HTERT RPE-1 (cell line): ENCODE measurements around the gene INO80E.

ENCODE experiments used
- in situ Hi-C: fragments of 300-500 bp; cut with MboI; formaldehyde crosslinking; loops from 4 replicates; pipeline ENCODE4 v1.14.3; 2020; ENCODE audit warnings: low sequenced_read_pairs

The INO80E gene

DNA sequence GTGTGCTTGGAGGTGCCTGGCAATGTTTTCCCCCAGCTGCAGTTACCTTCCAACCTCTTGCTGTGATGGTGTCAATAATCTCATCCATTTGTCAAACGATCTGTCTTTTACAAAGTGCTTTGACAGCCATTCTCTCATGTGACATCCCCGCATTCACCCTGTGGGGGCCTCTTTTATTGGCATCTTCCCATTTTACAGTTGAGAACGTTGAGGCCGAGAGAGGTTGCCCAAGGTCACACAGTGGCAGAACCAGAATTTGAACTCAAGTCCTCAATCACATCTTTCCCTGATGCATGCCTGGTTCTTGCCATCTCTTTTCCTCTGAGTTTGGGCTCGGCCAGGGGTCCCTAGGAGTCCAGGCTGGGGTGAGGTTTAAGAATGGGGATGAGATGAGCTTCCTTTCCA lies 20.9 kb upstream of the INO80E start:
- in situ Hi-C loops: no loop called here

DNA sequence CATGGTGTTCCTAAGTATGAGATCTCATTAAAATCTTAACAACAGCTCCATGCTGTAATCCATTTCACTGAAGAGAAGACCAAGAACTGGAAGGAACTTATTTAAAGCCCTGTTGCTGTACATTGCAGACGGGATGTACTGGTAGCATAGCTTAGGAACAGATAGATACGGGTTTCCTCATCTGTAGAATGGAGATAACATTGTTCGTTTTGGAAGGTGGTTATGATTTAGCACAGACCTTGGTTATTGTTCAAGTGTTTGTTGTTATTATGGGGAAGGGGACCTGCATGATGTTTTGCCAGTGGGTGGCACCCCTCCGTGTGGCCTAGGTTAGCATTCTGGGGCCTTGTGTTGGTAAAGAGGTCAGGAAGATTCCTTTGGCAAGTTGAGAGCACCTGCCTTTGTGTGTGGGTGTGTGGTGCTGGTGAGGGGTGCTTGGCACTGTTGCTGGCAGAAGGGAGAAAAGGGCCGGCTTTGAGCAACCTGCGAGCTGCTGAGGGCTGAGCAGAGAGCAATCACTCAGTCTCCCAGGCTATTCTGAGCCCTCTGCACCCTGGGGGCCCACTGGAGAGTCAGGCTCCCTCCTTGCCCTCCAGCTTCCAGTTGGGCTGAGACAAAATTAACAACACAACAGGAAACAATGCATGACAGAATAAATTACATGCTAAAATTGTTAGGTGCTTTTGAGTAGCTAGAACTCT lies 20.1 kb upstream of the INO80E start:
- in situ Hi-C loops: no loop called here

DNA sequence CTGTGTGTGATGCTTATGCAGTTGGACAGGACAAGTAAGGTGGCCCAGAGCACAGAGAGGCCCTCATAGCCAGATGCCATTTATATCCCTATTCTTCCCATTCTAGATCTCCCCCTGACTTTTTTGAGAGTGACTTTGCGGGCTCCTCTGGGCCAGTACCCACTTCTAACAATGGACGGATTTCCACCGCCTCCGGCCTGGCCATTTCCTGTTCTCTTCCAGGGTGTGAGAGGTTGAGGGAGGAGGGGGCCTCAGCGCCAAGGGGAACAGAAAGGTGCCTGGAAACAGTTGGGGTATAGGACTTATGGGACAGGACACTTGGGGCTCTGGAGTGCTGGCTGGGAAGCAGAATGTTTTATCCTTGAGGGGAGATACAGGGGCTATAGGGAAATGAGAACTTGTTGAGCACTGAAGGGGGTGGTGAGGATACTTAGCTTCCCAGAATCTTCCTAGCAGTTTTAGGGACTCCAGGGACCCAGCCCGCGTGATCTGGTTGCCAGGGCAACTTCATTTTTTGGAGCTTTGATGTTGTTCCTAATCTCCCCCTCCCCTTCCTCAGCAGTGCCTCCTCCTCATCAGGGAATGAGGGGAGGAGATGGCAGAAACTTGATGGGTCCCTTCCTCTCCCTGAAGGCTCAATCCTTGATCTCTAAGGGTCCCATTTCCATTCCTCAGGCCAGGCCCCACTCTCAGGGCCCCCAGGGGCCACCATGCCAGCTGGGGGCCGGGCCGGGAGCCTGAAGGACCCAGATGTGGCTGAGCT lies 18.8 kb upstream of the INO80E start:
- in situ Hi-C loops: no loop called here

DNA sequence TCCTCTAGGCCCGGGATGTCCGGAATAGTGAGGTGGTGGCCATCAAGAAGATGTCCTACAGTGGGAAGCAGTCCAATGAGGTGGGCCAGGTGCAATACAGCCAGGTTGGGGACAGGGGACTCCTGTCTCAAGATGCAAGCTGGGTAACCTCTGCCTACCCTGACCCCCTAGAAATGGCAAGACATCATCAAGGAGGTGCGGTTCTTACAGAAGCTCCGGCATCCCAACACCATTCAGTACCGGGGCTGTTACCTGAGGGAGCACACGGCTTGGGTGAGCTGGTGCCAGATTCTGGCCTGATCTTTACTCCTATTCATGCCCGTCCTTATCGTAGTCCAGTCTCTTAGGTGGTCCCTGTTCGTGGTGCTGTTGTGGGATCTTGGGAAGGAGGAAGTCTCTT lies 18.0 kb upstream of the INO80E start:
- in situ Hi-C loops: no loop called here

DNA sequence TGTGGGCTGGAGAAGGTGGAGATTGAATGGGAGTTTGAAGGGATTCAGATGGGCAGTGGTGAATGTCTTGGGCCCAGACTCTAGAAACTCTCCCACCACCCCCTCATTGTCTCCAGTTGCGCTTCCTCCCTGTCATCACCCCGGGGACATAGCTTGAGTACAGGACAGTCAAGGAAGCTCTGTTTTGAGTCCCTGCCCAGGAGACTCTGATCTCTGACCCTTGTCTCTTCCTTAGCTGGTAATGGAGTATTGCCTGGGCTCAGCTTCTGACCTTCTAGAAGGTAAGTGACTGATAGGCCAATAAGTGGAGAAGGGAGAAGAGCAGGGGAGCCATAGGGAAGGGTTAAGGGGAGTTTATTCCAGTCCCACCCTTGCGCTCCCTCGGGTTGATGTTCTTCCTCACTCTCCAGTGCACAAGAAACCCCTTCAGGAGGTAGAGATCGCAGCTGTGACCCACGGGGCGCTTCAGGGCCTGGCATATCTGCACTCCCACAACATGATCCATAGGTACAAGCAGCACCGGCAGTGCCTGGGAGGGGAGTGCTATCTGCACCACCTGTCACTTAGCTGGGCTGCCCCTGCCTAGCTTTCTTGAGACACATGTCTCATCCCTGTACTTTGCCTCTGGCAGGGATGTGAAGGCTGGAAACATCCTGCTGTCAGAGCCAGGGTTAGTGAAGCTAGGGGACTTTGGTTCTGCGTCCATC lies 17.3 kb upstream of the INO80E start:
- in situ Hi-C loops: no loop called here

DNA sequence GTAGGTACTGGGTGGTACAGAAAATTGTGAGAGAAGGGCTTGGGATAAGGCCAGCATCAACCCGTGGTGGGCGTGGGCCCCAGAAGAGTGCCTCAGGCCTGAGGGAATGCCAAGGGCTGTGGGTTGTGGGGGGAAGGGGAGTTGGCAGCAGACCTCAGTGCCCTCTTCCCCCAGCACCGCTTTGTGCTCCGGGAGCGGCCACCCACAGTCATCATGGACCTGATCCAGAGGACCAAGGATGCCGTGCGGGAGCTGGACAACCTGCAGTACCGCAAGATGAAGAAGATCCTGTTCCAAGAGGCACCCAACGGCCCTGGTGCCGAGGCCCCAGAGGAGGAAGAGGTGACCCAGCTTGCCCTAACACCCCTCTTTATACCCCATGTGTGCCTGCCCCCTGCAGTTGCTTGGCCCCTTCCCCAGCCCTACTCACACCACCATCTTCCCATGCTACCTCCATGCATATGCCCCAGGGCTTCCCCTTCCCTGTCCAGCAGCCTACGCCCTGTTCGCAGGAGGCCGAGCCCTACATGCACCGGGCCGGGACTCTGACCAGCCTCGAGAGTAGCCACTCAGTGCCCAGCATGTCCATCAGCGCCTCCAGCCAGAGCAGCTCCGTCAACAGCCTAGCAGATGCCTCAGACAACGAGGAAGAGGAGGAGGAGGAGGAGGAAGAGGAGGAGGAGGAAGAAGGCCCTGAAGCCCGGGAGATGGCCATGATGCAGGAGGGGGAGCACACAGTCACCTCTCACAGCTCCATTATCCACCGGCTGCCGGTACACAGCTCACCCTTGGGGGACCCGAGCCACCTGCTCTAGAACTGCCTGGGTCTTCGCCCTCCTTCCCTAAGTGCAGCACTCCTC lies 13.3 kb upstream of the INO80E start:
- in situ Hi-C loops: no loop called here

DNA sequence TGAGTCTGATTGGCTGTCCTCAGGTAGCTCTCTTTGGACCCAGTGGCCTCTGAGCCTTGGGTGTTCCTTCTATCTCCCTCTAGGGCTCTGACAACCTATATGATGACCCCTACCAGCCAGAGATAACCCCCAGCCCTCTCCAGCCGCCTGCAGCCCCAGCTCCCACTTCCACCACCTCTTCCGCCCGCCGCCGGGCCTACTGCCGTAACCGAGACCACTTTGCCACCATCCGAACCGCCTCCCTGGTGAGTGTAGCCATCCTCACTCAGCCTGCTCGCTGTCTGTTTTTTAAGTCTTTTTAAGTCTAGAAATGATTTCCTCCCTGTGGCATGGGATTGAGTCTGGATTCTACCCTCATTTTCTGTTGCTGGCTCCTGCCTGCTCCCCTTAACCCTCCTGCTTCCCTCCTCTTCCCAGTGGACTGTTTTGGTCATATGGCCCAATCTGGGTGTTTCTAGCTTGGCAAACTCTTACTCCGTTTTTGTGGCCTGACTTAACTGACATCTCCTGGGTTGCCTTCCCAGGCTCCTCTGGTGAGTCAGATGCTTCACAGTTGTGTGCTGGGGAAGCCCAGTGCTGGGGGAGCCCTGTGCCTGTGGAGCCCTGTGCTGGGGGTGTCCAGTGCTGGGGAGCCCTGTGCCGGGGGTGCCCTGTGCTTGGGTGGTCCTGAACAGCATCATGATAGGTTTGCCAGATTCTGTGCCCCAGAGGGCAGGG lies 12.5 kb upstream of the INO80E start:
- in situ Hi-C loops: no loop called here

DNA sequence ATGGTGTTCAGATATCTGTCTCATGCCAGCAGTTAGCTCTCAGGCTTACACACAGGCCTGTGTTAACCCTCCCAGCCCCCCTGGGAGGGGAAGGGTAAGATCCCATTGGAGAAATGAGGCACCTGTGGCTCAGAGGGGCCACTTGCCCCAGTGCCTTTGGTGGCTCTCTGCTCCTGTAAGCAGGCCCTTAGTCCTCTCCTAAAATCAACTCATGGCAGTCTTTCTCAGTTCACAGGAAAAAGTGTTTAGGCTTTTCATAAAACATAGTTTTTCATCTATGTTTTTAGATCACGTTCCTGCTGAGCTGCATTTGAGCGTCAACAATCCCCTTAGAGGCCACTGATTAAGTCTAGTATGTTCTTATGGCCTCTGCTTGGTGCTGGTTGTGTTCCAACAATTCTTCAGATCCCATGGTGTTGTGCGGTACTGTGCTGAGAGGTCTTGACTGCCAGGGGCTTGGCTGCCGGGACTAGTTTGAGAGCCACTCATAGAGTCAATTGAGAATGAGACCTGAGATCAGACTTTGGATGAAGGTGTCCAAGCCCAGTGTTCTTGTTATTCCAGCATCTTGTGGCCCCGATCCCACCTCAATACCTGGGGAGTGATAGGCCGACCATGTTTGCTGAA lies 11.8 kb upstream of the INO80E start:
- in situ Hi-C loops: no loop called here

DNA sequence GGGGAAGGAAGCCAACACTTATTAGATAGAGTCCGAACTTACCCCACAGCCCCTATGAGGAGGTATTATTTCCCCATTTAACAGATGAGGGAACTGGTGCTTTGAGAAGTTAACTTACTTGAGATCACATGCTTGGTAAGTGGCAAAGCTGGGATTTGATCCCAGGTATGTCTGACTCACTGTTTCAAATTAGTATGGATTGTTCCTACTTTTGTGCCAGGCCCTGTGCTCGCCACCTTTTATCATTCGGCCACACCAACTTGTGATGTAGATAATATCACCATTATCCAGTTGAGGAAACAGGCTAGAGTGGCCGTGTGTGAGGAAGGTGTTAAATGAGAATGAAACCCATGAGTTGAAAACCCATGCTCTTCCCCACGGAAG lies 11.3 kb upstream of the INO80E start:
- in situ Hi-C loops: no loop called here

DNA sequence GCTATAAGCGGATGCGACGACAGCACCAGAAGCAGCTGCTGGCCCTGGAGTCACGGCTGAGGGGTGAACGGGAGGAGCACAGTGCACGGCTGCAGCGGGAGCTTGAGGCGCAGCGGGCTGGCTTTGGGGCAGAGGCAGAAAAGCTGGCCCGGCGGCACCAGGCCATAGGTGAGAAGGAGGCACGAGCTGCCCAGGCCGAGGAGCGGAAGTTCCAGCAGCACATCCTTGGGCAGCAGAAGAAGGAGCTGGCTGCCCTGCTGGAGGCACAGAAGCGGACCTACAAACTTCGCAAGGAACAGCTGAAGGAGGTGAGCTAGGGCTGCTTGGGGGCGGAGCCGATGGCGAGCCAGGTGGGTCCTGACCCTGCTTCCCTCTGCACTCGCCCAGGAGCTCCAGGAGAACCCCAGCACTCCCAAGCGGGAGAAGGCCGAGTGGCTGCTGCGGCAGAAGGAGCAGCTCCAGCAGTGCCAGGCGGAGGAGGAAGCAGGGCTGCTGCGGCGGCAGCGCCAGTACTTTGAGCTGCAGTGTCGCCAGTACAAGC lies 10.7 kb upstream of the INO80E start:
- in situ Hi-C loops: no loop called here

DNA sequence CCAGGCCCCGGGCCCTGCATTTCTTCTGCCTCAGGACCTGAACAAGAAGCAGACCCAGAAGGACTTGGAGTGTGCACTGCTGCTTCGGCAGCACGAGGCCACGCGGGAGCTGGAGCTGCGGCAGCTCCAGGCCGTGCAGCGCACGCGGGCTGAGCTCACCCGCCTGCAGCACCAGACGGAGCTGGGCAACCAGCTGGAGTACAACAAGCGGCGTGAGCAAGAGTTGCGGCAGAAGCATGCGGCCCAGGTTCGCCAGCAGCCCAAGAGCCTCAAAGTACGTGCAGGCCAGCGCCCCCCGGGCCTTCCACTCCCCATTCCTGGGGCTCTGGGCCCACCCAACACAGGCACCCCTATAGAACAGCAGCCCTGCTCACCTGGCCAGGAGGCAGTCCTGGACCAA lies 9.8 kb upstream of the INO80E start:
- in situ Hi-C loops: no loop called here

DNA sequence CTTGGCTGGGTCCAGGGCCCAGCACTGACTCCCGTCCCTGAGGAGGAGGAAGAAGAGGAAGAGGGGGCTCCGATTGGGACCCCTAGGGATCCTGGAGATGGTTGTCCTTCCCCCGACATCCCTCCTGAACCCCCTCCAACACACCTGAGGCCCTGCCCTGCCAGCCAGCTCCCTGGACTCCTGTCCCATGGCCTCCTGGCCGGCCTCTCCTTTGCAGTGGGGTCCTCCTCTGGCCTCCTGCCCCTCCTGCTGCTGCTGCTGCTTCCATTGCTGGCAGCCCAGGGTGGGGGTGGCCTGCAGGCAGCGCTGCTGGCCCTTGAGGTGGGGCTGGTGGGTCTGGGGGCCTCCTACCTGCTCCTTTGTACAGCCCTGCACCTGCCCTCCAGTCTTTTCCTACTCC lies 9.1 kb upstream of the INO80E start:
- in situ Hi-C loops: no loop called here

DNA sequence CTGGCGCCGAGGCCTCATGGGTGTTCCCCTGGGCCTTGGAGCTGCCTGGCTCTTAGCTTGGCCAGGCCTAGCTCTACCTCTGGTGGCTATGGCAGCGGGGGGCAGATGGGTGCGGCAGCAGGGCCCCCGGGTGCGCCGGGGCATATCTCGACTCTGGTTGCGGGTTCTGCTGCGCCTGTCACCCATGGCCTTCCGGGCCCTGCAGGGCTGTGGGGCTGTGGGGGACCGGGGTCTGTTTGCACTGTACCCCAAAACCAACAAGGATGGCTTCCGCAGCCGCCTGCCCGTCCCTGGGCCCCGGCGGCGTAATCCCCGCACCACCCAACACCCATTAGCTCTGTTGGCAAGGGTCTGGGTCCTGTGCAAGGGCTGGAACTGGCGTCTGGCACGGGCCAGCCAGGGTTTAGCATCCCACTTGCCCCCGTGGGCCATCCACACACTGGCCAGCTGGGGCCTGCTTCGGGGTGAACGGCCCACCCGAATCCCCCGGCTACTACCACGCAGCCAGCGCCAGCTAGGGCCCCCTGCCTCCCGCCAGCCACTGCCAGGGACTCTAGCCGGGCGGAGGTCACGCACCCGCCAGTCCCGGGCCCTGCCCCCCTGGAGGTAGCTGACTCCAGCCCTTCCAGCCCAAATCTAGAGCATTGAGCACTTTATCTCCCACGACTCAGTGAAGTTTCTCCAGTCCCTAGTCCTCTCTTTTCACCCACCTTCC lies 8.5 kb upstream of the INO80E start:
- in situ Hi-C loops: no loop called here

DNA sequence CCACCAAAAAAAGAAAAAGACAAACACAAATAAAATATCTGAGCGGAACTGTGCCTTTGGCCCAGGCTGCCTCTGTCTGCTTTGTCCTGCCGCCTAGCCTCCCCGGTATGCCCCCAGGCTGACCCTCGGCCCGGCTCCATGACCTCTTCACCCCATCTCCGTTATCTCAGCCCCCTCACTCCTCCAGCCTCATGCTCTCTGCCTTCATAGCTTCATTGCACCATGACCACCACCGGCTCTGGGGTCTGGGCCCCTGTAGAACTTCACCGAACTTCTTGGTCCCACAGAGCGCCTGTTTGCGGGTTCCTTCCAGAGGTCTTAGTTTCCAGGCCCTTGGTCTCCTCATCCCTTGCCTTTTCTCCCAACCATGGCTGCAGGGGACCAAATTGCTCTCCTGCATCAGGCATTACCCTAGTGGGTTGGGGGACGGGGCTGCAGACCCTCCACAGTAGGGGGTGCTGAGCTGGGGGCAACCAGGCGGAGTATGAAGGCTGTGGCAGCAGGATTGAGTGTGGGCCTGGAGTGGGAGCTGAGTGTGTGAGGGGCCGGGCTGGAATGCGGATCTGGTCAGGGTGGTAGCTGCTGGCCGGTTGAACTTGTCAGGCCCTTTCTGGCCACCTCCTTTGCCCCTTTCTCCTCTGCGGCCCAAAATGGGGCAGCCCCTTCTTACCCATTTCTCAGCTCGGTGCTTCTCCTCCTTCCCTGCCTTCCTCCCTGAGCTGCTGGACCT lies 7.5 kb upstream of the INO80E start:
- in situ Hi-C loops: no loop called here

DNA sequence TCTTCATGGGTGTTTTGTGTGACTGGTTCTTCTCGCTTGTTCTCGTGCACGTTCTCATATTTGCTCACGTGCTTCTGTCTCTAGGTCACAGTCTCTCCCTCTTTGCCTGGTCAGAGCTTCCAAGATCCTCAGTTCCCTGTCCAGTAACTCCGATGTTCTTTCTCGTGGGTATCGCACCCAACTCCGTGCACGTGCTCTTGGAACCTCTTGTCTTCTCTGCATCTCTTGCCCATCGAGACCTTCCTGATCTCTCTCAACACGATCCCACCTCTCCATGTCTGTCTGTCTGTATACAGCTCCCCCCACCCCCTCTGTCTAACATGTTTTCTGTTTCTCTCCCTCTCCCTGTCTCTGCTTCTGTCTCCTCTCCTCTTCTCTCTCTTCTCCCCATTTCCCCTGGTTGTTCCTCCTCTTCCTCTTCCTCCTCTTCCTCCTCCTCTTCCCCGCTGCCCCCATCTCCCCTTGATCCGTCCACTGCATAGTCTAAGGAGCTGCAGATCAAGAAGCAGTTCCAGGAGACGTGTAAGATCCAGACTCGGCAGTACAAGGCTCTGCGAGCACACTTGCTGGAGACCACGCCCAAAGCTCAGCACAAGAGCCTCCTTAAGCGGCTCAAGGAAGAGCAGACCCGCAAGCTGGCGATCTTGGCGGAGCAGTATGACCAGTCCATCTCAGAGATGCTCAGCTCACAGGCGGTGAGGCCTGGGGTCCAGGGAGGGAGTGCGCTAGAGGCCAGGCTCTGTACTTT lies 6.8 kb upstream of the INO80E start:
- in situ Hi-C loops: no loop called here

DNA sequence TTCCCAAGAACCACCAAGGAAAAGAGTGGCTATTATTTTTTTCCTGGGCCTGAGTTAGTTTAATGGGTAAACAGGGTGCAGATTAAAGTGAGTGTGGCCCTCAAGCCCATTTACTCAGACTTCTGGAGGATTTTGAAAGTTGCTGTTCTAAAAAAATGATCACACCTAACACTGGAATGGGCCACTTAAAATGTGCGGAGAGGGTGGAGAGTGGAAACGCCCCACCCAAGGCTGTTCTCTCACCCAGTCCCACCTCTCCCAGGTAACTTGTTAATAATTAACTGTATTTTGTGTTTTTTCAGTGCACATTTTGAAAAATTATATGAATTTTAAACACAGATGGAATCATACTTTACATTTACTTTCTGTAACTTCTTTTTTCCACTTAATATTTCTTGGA lies 6.0 kb upstream of the INO80E start:
- in situ Hi-C loops: no loop called here

DNA sequence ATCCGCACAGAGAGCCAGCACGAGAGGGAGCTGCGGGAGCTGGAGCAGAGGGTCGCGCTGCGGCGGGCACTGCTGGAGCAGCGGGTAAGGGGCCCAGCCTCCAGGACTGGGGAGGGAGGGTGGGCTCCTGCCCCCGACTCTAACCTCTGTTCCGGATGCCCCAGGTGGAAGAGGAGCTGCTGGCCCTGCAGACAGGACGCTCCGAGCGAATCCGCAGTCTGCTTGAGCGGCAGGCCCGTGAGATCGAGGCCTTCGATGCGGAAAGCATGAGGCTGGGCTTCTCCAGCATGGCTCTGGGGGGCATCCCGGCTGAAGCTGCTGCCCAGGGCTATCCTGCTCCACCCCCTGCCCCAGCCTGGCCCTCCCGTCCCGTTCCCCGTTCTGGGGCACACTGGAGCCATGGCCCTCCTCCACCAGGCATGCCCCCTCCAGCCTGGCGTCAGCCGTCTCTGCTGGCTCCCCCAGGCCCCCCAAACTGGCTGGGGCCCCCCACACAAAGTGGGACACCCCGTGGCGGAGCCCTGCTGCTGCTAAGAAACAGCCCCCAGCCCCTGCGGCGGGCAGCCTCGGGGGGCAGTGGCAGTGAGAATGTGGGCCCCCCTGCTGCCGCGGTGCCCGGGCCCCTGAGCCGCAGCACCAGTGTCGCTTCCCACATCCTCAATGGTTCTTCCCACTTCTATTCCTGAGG lies 5.0 kb upstream of the INO80E start:
- in situ Hi-C loops: no loop called here
